GM18870 (cell line): ENCODE results near the gene SH3RF2.
"Not testable (repeated sequence)": the region's sequence is repeated elsewhere in the genome, so short reads cannot be mapped to it uniquely, and the experiment has no call there.

Source experiments
- ATAC-seq: cut with Tn5 transposase; IDR thresholded peaks from one replicate; pipeline ENCODE4 v1.9.1; 2021; ENCODE audit warnings: moderate library complexity; ENCODE audit not compliant: unreplicated experiment

SH3RF2 gene

GRCh38 chr5:146001544-146002190 is 65.3 kb downstream of the SH3RF2 start:
- ATAC-seq: no peak

DNA sequence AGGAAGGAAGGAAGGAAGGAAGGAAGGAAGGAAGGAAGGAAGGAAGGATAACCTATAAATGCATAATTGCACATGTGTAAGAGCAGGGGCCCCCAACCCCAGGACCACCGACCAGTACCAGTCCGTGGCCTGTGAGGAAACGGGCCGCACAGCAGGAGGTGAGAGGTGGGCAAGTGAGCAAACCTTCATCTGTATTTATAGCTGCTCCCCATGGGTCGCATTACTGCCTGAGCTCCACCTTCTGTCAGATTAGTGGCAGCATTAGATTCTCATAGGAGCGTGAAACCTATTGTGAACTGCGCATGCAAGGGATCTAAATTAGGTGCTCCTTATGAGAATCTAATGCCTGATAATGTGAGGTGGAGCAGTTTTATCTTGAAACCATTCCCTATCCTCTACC is 66.1 kb downstream of the SH3RF2 start:
- no peak for ATAC-seq

GRCh38 chr5:146003852-146004251 is 67.5 kb downstream of the SH3RF2 start:
- ATAC-seq: no peak

GRCh38 chr5:146005264-146005663 is 68.9 kb downstream of the SH3RF2 start:
- ATAC-seq: peak; percentile 54

DNA sequence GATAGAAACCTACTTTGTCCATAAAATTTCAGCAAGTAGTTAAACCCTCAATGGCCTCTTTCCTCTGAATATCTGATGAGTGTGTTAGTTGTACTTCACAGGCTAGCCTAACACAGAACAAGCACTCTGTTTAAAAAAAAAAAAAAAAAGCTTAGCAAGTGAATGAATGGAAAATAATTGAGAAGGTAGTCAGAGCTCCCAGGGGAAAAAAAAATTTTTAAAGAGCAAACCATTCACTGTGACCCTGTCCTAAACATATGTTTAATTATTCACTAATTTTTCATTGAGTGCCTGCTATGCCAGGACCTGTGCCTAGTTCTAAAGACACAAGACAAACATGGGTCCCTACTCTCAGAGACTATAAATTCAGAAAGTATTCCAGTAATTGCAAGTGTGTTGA is 69.3 kb downstream of the SH3RF2 start:
- no peak for ATAC-seq

- ATAC-seq: no peak
Measured at GRCh38 chr5:146006470-146007190, 70.3 kb downstream of the SH3RF2 start.

DNA sequence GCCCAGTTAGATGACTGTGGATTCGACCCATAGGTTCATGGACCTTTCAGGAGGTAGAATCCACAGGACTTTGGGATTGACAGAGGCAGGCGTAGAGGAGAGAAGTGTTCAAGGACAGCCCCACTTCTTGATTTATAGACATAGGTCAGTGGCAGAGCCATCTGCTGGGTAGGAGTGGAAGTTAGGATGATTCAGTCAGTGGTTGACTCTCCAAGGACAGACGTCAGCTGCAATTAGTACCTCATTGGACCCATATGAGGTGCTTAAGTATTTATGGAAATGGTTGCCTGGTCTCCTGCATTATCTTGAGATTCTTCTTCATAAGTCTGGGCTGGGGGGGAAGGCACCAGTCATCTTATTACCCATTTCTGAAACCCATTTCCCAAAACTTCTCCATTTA is 70.9 kb downstream of the SH3RF2 start:
- ATAC-seq: no peak

DNA sequence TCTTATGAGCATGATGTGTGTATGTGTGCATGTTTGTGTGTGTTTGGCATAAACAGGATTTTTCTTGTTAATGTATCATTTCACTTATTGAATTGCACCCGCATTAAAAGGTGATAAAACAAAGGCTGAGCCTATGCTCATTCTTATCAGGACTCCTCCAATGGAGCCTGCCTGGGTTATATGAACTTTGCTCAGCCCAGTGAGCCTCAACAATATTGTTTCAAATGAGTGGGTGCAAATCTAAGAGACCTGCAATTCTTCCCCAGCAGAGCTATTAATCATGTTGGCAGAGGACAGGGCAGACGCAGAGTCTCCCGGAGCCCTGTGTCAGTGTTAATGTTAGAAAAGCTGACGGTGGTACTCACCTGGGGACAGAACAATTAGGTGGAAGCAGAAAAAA is 71.6 kb downstream of the SH3RF2 start:
- no peak for ATAC-seq

DNA sequence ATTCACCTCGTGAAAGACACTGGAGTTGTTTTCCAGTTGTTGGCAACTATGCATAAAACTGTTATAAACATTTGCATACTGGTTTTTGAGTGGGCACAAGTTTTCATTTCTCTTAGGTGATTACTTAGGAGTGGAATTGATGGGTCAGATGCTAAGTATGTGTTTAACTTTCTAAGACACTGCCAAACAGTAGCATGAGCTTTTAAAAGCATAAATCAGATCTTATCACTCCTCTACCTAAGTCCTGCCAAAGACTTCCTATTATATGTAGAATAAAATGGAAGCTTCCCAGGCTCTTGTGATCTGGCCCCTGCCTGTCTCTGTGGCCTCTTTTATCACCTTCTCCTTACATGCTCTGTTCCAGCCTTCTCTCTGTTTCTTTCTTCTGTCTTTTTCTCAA is 72.6 kb downstream of the SH3RF2 start:
- no peak for ATAC-seq

DNA sequence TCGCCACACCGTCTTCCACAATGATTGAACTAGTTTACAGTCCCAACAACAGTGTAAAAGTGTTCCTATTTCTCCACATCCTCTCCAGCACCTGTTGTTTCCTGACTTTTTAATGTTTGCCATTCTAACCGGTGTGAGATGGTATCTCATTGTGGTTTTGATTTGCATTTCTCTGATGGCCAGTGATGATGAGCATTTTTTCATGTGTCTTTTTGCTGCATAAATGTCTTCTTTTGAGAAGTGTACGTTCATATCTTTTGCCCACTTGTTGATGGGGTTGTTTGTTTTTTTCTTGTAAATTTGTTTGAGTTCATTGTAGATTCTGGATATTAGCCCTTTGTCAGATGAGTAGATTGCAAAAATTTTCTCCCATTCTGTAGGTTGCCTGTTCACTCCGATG is 74.1 kb downstream of the SH3RF2 start:
- ATAC-seq: not testable (repeated sequence)

DNA sequence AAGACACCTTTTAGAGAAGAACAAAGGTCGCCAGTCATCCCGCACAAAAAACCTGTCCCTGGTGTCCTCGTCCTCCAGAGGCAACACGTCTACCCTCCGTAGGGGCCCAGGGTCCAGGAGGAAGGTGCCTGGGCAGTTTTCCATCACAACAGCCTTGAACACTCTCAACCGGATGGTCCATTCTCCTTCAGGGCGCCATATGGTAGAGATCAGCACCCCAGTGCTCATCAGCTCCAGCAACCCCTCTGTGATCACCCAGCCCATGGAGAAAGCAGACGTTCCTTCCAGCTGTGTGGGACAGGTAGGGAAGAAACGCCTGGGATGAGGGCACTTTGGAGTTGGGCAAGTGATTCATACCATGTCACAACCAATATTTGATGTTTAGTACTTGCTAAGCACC is 77.4 kb downstream of the SH3RF2 start:
- ATAC-seq: no peak

DNA sequence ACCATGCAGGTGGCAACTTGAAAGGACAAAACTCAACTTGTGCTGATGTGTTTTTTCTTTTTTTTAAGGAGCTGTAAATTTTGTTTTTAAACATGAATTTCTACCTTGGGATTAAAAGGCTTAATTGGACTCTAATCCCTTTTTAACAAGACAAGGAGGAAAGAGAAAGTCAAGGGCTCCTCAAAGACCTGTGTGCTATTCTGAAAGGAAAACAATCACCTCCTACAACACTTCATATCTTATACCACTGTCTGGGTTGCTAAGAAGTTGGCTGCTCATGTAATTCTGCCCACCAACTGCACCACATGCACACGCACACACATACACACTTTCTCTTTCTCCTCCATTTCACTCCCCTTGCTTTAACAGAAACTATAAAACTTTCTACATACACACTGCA is 78.6 kb downstream of the SH3RF2 start:
- ATAC-seq: no peak

DNA sequence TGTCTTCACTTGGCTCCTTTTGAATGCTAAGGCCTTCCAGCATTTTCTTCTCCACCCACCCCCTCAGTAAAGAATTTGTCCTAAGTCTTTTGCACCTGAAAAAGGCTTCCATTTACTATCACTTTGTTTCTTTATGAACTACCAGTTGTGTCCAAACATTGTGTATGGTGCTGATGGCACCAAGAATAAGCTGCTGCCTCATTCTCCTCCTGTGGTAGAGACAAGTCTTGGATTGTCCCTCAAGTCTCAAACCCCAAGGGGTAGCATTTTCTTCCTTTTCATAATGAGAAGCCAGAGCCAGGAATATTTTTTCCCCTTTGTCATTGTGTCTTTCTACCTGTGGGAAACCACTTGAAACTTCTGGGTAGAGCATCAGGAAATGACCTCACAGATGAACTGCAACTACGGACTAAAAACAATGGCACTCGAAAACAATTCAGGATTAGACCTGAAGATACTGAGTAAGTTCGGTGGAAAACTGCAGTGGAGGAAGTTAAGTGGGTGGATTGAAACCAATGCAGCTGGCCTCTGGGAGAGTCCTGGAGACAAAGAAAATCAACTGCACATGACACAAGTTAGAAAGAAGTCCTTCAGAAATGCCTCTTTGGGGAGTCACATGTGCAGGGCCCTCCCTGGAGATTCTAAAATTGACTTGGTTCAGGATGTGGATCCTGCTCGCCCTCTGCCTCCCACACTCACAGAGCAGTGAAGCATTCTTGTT is 80.5 kb downstream of the SH3RF2 start:
- no peak for ATAC-seq

DNA sequence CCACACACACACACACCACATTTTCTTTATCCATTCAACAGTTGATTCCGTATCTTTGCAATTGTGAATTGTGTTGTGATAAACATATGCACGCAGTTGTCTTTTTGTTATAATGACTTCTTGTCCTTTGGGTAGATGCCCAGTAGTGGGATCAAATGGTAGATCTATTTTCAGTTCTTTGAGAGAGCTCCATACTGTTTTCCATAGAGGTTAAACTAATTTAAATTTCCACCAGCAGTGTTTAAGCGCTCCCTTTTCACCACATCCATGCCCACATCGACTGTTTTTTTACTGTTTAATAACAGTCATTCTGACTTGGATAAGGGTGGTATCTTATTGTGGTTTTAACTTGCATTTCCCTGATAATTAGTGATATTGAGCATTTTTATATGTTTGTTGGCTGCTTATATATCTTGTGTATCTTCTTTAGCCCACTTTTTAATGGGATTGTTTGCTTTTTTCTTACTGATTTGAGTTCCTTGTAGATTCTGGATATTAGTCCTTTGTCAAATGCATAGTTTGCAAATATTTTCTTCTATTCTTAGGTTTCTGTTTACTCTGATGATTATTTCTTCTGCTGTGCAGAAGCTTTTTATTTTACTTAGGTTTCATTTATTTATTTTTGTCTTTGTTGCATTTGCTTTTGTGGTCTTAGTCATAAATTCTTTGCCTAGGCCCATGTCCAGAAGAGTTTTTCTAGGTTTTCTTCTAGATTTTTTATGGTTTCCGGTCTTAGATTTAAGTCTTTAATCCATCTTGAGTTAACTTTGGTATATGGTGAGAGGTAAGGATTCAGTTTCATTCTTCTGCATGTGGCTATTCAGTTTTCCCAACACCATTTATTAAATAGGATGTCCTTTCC is 82.4 kb downstream of the SH3RF2 start:
- ATAC-seq: no peak

- no peak for ATAC-seq
Measured at GRCh38 chr5:146020100-146020499, 83.7 kb downstream of the SH3RF2 start.

GRCh38 chr5:146024034-146024433 is 87.7 kb downstream of the SH3RF2 start:
- no peak for ATAC-seq

- ATAC-seq: no peak
Measured at GRCh38 chr5:146025114-146025680, 88.8 kb downstream of the SH3RF2 start.

- no peak for ATAC-seq
Measured at GRCh38 chr5:146025681-146026080, 89.3 kb downstream of the SH3RF2 start.

DNA sequence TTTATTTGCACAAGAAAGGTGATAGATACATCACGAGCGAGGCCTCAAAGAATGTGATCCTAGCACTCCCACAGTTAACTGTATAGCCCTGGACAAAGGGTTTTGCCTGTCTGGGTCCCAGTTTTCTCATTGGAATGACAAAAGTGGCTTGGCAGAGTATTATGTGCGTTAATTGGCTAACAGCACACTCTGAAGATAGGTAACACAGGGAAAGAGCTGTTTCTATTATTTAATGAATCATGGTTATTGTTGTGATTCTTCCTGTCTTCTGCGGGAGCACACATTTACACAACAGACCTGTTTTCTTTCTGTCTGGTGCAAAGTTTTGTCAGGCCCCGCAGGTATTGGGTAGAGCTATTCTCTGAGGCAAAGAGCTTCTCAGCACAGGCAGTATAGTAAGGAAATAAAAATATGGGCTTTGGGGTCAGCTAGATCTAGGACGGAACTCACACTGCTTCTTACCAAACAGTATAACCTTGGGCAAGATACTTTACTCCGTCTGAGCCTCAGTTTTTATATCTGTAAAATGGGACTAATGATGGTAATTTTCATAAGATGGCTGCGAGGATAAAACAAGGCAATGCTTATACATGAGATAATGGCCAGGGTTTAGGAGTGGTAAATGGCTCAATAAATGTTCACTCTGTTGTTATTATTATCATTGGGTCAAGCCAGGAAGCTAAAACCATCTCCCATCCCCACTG is 90.1 kb downstream of the SH3RF2 start:
- ATAC-seq: no peak

GRCh38 chr5:146027751-146028150 is 91.4 kb downstream of the SH3RF2 start:
- no peak for ATAC-seq
